OCI-LY3 (cell line): ENCODE results near the gene SEMA5A.

ENCODE experiments used
- CTCF ChIP-seq: fragments of 200-600, 300-600 bp; sonication (generic); IDR thresholded peaks from 2 replicates; pipeline ENCODE4 v1.5.1; 2014; ENCODE audit warnings: antibody characterized with exemption, low read length, low read depth
- EZH2phosphoT487 ChIP-seq: fragments of 200-600 bp; shearing (Covaris generic); IDR thresholded peaks from 2 replicates; pipeline ENCODE4 v1.6.1; 2018; ENCODE audit warnings: antibody characterized with exemption, mixed run types, low read depth

GRCh38 chr5:9425710-9426109 lies 120.2 kb downstream of the SEMA5A start:
- no peak for TF ChIP-seq CTCF
- TF ChIP-seq EZH2phosphoT487: no peak
